ENCODE results near the gene DYNC1LI2. TPM values are rescaled to one million over a fixed set of nuclear protein-coding genes. Genes with fewer than 3 reads are reported as not detected.

Gene DYNC1LI2
- total RNA-seq, 1 donor from 2014 or later = 63.1 TPM

GRCh38 chr16:66741169-66741900 is 10.1 kb downstream of the DYNC1LI2 start:
- TF ChIP-seq CTCF (conservative IDR thresholded peaks at IDR 0.05; ENCODE audit: low read depth, low read length) = no peak
- peak; percentile 57 for DNase-seq (ENCODE audit: low read depth)

GRCh38 chr16:66740533-66740932 is 10.9 kb downstream of the DYNC1LI2 start:
- H3K4me3 ChIP-seq (ENCODE audit: low read depth, low read length) = no peak overlapping the region
- no peak for DNase-seq (ENCODE audit: low read depth)
- no peak for TF ChIP-seq CTCF (conservative IDR thresholded peaks at IDR 0.05; ENCODE audit: low read depth, low read length)

More at GRCh38 chr16:66741169-66741900, 10.1 kb downstream of the DYNC1LI2 start:
- no peak overlapping the region for H3K4me3 ChIP-seq (ENCODE audit: low read depth, low read length)

GRCh38 chr16:66740010-66740409 is 11.4 kb downstream of the DYNC1LI2 start:
- DNase-seq (ENCODE audit: low read depth) = no peak
- peak; percentile 77 for TF ChIP-seq CTCF (conservative IDR thresholded peaks at IDR 0.05; ENCODE audit: low read depth, low read length)
- H3K4me3 ChIP-seq (ENCODE audit: low read depth, low read length) = no peak overlapping the region

GRCh38 chr16:66735891-66736290 is 15.5 kb downstream of the DYNC1LI2 start:
- DNase-seq (ENCODE audit: low read depth) = no peak
- TF ChIP-seq CTCF (conservative IDR thresholded peaks at IDR 0.05; ENCODE audit: low read depth, low read length) = no peak
- H3K4me3 ChIP-seq (ENCODE audit: low read depth, low read length) = no peak overlapping the region

- DNase-seq (ENCODE audit: low read depth) = no peak
- TF ChIP-seq CTCF (conservative IDR thresholded peaks at IDR 0.05; ENCODE audit: low read depth, low read length) = no peak
- H3K4me3 ChIP-seq (ENCODE audit: low read depth, low read length) = no peak overlapping the region
These were observed 20.3 kb downstream of the DYNC1LI2 start for GRCh38 chr16:66731101-66731500.

- TF ChIP-seq CTCF (conservative IDR thresholded peaks at IDR 0.05; ENCODE audit: low read depth, low read length) = no peak
- no peak overlapping the region for H3K4me3 ChIP-seq (ENCODE audit: low read depth, low read length)
- DNase-seq (ENCODE audit: low read depth) = no peak
These were observed 22.6 kb downstream of the DYNC1LI2 start for GRCh38 chr16:66728804-66729203.

All from epithelial cell of proximal tubule (primary cell).